BLaER1 (cell line): Measurements from ENCODE around the gene SYVN1.

Experiments
- H3K27ac ChIP-seq: shearing (Covaris generic); formaldehyde crosslinking; 2 replicates; pipeline ENCODE4 v1.8.1; 2022
- H3K27me3 ChIP-seq: shearing (Covaris generic); formaldehyde crosslinking; 2 replicates; pipeline ENCODE4 v1.8.1; 2022
- H3K36me3 ChIP-seq: shearing (Covaris generic); formaldehyde crosslinking; 2 replicates; pipeline ENCODE4 v1.8.1; 2022
- H3K4me1 ChIP-seq: shearing (Covaris generic); formaldehyde crosslinking; 2 replicates; pipeline ENCODE4 v1.8.1; 2022
- H3K4me2 ChIP-seq: shearing (Covaris generic); formaldehyde crosslinking; 2 replicates; pipeline ENCODE4 v1.8.1; 2022
- H3K4me3 ChIP-seq: shearing (Covaris generic); formaldehyde crosslinking; 2 replicates; pipeline ENCODE4 v1.8.1; 2022
- H3K9ac ChIP-seq: shearing (Covaris generic); formaldehyde crosslinking; 2 replicates; pipeline ENCODE4 v1.8.1; 2022
- H3K9me3 ChIP-seq: shearing (Covaris generic); formaldehyde crosslinking; 2 replicates; pipeline ENCODE4 v1.8.1; 2022
- H4K20me1 ChIP-seq: shearing (Covaris generic); formaldehyde crosslinking; 2 replicates; pipeline ENCODE4 v1.8.1; 2022
- Cebpa-rat ChIP-seq: shearing (Covaris generic); IDR thresholded peaks from 2 replicates; pipeline ENCODE4 v1.8.1; 2022

Gene SYVN1

DNA sequence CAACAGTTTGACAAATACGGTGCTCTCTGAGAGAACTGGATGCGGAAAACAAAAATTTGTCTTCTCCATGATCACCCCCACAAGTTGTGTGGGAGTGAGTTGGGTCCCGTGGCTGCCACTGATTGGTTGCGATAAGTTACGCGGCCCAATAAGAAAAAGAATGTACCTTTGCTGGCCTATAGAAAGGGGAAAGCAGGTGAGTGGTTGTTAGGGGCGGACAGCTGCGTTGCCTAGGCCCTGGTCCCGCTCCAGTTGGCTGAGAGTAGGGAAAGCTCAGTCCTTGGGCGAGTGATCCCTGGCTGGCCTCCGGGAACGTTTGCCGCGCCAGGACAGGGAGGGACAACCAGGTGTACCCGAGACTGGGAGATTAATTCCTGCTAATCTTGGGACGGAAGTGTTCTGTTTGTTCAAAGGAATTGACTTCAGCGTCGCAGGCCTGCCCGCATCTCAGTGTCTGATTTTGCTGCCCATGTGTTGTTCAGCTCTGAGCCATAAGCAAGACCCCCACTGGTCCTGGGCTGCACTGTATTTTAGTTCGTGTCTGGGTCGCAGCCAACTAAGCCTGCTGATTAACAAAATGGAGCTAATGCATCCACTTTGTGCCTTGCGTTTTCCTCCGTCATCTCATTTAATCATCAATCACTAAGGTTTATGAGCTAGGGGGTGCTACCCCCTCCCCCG lies 773 bp upstream of the SYVN1 start:
- no peak for TF ChIP-seq Cebpa-rat
- H3K27me3 ChIP-seq: no peaks in the 10 kb centered on the region
- H3K4me1 ChIP-seq: peaks cover 58% of the 10 kb centered on the region
- peak overlapping the region; percentile 98 for H3K9ac ChIP-seq
- peak overlapping the region; percentile 99 for H3K4me2 ChIP-seq
- H3K27ac ChIP-seq: peak overlapping the region; percentile 99
- H3K4me3 ChIP-seq: peak overlapping the region; percentile 99
- no peaks in the 10 kb centered on the region for H3K9me3 ChIP-seq
- peaks cover 31% of the 10 kb centered on the region for H3K36me3 ChIP-seq
- H4K20me1 ChIP-seq: peaks cover 10% of the 10 kb centered on the region

DNA sequence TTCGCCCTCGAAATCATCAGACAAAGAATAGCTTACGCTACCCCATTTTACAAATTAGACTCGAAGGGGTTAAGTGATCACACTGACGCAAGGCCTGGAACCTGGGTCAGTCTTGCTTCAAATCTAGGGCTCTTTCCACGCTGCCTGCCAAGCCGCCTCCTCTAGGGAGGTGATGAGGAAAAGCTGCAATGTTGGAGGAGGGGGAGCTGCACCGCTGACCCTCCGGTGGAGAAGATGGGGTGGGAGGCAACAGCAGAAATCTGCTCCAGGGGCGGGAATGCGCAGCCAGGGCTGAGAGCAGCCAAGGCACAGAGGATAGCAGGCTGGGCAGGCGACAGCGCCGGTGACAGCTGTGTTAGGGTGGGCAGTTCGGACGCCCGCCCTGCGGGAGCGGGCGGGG lies 595 bp downstream of the SYVN1 start:
- Histone ChIP-seq H3K4me1 (peaks cover 71% of the 10 kb centered on the region), H3K27me3 (no peaks in the 10 kb centered on the region), H4K20me1 (peaks cover 24% of the 10 kb centered on the region), H3K4me3 (peak overlapping the region; percentile 99), H3K9me3 (no peaks in the 10 kb centered on the region), H3K36me3 (peaks cover 44% of the 10 kb centered on the region), H3K4me2 (peak overlapping the region; percentile 99), H3K27ac (peak overlapping the region; percentile 99), H3K9ac (peak overlapping the region; percentile 98)
- TF ChIP-seq Cebpa-rat: no peak

DNA sequence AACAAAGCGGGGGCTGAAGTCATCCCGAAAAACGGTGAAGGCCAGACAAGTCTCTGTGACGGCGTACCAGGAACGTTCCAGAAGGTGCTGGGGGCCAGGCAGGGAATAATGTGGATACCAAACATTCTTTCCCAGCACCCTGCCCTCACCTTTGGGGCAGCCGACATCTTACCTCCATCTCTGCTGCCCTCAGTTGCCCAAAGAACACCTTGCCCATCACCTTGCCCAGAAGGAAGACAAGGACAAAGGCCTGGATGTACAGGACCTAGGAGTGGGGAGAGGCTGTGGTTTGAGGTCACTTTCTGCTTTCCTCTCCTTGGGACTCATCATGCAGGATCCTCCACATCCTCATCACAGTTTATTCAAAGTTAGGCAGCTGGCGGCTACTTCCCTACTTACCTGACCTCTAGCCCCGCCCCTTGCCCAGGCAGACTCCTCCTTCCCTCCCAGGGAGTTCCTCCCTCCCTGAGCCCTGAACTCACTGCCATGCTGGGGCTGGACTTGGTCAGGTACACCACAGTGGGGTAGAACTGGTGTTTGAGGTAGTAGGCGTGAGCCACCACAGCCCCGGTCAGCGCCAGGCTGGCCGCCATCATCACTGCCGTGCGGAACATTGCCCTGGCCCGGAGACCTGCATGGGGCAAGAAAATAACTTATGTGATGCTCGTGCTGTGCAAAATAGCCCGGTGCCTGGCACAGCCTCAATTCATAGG lies 1.2 kb downstream of the SYVN1 start:
- TF ChIP-seq Cebpa-rat: no peak
- Histone ChIP-seq H3K27me3 (no peaks in the 10 kb centered on the region), H3K36me3 (peaks cover 50% of the 10 kb centered on the region), H3K4me3 (peak overlapping the region; percentile 99), H3K4me2 (peak overlapping the region; percentile 99), H3K4me1 (peaks cover 77% of the 10 kb centered on the region), H3K9ac (peak overlapping the region; percentile 98), H4K20me1 (peaks cover 29% of the 10 kb centered on the region), H3K27ac (peak overlapping the region; percentile 99), H3K9me3 (no peaks in the 10 kb centered on the region)

DNA sequence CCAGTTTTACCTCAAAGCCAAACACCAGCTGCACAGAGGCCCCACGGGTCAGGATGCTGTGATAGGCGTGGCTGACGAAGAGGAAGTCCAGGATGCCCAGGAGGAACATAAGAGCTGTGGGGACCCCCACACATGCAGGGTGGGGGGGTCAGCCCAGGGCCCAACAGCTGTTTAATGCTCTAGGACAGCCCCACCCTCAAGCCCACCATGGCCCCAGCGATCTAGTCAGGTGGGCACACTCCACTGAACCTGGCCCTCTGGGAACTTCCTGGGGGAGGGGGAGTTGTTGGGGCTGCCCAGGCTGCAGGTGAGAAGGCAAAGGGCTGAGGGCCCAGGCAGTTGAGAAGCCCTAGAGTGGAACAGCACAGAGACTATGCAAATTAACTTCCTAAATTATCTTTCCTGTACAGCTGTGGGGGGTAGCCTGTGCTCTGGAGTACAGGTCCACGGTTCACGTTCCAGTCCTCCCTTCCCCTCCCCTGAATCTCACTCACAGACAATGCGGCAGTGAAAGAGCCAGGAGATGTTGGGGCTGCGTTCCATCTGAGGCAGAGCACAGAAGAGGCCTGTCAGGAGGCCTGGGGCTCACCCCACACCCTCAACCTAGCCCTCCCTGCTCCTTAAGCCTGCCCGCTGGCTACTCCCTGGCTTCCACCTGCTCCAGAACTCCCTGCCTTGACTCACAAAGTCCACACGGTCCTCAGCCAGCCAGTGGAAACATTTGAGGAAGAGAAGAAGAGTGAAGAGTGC lies 1.9 kb downstream of the SYVN1 start:
- peak overlapping the region; percentile 99 for H3K4me3 ChIP-seq
- peaks cover 72% of the 10 kb centered on the region for H3K4me1 ChIP-seq
- H3K27me3 ChIP-seq: no peaks in the 10 kb centered on the region
- peak overlapping the region; percentile 98 for H3K9ac ChIP-seq
- TF ChIP-seq Cebpa-rat: no peak
- peaks cover 57% of the 10 kb centered on the region for H3K36me3 ChIP-seq
- H3K27ac ChIP-seq: peak overlapping the region; percentile 99
- H3K9me3 ChIP-seq: no peaks in the 10 kb centered on the region
- H4K20me1 ChIP-seq: peaks cover 37% of the 10 kb centered on the region
- peak overlapping the region; percentile 99 for H3K4me2 ChIP-seq

DNA sequence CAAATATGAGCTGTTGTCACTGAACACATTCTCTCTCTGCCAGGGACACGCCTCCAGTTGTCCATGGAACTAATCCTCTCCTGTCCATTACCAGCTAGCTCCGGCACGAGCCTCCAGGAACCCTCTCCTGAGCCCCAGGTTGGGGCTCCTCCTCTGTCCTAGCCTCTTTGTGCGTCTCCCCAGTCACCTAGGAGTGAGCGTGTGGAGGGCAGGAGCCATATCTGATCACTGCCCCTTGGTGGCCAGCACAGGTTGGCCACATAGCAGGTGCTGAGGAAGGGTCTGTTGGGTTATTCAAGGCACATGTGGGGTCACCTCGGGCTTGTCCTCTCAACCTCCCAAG lies 2.5 kb downstream of the SYVN1 start:
- Histone ChIP-seq H4K20me1 (peaks cover 42% of the 10 kb centered on the region), H3K27me3 (no peaks in the 10 kb centered on the region), H3K4me3 (peak overlapping the region; percentile 99), H3K9ac (peak overlapping the region; percentile 98), H3K9me3 (no peaks in the 10 kb centered on the region), H3K27ac (peak overlapping the region; percentile 99), H3K4me2 (peak overlapping the region; percentile 99), H3K36me3 (peaks cover 63% of the 10 kb centered on the region), H3K4me1 (peaks cover 67% of the 10 kb centered on the region)
- TF ChIP-seq Cebpa-rat: no peak

DNA sequence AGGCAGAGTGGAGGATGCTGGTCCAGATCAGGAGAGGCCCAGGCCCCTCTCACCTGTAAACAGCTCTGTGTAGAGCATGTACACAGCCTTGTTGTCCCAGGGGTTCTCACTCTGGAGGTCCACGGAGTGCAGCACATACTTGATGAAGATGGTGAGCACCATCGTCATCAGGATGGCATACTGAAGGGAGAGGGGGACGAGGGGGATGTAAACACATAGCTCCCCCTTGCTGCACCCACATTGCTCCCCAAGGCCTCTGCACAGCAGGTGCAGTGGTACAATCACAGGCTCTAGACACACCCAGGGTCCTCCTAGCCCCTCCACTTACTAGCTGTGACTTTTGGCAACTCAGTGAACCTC lies 2.9 kb downstream of the SYVN1 start:
- no peak for TF ChIP-seq Cebpa-rat
- Histone ChIP-seq H3K27ac (peak overlapping the region; percentile 99), H3K9ac (peak overlapping the region; percentile 98), H3K4me1 (peaks cover 62% of the 10 kb centered on the region), H3K36me3 (peaks cover 68% of the 10 kb centered on the region), H3K27me3 (no peaks in the 10 kb centered on the region), H3K4me2 (peak overlapping the region; percentile 99), H4K20me1 (peaks cover 47% of the 10 kb centered on the region), H3K9me3 (no peaks in the 10 kb centered on the region), H3K4me3 (peak overlapping the region; percentile 99)

DNA sequence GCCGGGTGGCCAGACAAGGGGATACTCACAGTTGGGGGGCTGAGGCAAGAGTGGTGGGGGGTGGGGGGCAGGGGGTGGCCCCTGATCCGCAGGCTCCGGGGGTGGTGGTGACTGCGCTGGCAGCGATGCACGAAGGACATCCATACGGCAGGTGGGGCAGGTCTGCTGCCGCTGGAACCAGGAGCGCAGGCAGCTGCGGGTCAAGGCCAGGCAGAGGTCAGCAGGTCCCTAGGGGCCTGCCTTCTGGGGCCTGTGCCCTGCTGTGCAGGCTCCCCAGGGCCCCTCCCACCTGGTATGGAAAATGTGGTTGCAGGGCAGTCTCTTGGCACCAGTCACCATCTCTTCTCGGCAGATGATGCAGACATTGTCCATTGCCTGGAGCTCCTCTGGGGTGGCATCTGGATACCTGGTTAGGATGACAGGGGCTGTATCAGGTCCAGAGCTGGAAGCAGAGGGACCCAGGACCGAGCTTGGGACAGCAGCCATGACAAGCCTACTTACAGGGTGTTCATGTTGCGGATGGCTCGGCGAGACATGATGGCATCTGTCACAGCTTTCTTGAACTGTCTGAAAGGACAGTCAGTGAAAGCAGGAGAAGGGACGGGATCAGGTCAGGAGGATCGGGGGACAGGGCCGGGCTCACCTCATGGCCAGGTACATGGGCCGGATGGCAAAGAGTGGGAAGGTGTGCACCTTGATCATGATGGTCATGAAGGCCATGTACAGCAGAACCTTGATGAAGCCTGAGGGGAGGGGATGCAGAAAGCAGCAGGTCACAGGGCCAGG lies 3.5 kb downstream of the SYVN1 start:
- Histone ChIP-seq H3K9ac (peak overlapping the region; percentile 98), H3K4me1 (peaks cover 56% of the 10 kb centered on the region), H3K27me3 (no peaks in the 10 kb centered on the region), H4K20me1 (peaks cover 49% of the 10 kb centered on the region), H3K27ac (peak overlapping the region; percentile 99), H3K36me3 (peaks cover 73% of the 10 kb centered on the region), H3K9me3 (no peaks in the 10 kb centered on the region), H3K4me2 (peak overlapping the region; percentile 99), H3K4me3 (peak overlapping the region; percentile 99)
- TF ChIP-seq Cebpa-rat: no peak

DNA sequence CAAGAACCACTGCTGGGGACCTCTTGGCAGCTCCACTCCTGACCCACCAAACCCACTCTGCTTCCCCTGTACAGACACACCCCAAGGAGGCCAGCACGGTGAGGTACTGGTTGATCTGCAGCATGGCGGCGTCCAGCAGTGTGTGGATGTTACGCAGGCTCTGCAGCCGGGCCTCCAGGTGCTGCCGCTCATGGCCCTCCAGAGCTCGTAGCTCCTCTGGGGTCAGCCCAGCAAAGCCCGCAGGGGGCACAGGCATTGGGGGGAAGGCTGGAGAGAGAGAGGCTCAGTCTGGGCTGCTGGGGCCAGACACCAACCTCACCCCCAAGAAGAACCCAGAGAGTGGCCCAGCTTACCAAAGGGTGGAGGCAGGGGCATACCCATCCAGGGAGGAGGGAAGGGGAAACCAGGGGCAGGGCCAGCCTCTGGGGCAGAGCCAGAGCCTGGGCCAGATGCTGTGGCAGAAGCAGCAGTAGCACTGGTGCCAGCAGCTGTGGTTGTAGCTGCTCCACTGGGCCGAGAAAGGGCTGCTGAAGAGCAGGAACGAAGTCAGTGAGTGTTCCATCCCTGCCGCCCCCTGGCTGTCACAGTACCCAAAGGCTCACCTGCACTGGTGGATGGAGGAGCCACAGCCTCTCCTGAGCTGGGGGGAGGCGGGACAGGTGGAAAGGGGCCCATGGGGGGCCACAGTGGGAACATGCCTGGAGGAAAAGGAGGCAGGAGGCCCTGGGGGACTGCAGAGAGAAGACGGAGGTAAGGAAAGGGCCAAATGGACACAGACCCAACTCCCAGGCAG lies 4.5 kb downstream of the SYVN1 start:
- Histone ChIP-seq H3K9ac (peak overlapping the region; percentile 70), H3K27ac (peak overlapping the region; percentile 78), H3K36me3 (peaks cover 83% of the 10 kb centered on the region), H4K20me1 (peaks cover 49% of the 10 kb centered on the region), H3K9me3 (no peaks in the 10 kb centered on the region), H3K4me1 (peaks cover 49% of the 10 kb centered on the region), H3K27me3 (no peaks in the 10 kb centered on the region), H3K4me2 (peak overlapping the region; percentile 99), H3K4me3 (peak overlapping the region; percentile 52)
- no peak for TF ChIP-seq Cebpa-rat
